ENCODE measurements around the gene CSH1.

CSH1 gene

DNA sequence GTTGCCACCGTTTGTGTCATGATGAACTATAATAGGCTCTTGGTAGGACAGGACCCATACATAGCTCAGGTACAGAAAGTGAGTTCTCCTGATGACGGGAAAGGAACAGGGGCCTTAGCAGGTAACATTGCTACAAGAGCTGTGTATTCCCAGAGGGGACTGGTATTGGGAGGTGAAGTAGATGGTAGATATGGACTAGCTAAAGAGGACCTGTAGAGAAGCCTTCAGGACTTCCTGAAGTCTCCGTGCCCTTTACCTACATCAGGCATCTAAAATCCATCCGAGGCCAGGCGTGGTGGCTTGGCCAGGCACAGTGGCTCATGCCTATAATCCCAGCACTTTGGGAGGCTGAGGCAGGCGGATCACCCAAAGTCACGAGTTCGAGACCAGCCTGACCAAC is 41.2 kb downstream of the CSH1 start:
- no peak for DNase-seq

DNA sequence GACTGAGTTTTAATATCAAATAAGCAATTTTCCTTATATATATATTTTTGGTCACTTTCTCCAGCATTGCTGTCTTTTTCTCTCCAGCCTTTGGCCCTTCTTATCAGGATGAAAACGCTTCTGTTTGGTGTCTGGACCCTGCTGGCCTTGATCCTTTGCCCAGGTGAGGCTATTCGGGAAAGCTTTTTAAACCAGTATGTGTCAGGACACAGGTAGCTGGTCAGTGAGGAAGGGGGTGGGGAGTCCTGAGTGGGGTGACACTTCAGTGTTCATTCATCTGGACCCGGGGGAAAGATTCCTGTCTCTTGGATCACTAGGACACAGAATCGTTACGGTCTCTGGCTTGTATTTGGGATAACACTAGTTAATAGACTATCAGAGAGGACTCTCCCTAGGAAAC is 41.7 kb downstream of the CSH1 start:
- no peak for DNase-seq

DNA sequence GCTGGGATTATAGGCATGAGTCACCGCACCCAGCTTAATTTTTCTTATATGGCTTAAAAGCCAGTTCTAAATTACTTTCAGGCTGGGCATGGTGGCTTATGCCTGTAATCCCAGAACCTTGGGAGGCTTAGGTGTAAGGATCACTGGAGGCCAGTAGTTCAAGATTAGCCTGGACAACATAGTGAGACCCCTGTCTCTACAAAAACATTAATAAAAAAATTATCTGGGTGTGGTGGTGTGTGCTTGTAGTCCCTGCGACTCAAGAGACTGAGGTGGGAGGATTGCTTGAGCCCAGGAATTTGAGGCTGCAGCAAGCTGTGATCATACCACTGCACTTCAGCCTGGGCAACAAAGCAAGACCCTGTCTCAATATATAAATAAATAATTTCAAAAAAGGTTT is 43.1 kb downstream of the CSH1 start:
- no peak for DNase-seq

DNA sequence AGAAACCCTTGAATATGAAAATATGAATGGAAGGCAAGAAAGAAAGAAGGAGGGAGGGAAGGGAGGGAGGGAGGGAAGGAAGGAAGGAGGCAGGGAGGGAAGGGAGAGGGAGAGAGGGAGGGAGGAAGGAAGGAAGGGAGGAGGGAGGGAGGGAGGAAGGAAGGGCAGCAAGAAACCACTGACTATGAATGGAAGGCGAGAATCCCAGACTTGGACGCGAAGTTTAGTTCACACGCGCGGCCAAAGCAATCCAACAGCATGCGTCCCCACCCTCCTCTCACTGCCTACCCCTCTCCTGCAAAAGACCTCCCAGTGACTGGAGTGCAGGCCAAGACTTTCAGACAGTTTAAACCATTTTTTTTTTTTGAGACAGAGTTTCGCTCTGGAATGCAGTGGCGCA is 46.0 kb downstream of the CSH1 start:
- DNase-seq = no peak

DNA sequence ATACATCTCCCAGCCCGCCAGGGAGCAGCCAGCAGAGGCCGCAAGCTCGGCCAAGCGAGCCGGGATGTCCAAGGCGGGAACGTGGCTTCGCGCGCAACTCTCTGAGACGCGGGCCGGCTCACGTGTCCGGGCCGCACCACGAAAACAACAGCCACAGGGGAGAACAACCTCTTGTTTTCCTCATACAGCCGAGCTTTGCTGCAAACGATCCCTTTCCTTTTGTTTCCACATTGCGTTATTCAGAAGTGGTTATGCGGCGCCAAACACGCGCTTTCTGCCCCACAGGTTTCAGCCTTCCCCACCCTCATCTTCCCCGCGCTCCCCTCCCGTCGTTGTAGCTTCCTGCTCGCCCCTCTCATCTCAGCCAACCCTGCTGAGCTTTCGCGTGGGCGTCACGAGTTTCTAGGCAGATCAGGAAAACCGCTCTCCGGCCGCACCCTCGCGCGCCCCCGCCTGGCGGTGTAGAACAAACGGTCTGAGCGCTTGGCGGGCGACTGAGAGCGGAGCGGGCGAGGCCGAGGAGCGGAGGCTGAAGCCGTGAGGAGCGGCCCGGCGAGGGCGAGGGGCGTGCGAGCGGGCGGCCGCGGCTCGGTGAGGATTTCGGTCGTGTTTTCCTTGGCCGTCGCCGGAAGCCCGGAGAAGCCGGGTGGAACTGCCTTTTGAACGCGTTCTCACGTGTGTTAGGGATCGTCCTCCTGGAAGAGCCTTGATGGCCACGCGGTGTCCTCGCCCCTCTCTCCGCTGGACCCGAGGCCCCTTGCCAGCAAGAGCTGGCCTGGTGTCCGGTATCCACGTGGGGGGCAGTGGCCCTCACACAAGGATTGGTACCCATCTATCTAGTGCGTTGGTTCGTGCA is 47.3 kb downstream of the CSH1 start:
- peak; percentile 46 for DNase-seq

DNA sequence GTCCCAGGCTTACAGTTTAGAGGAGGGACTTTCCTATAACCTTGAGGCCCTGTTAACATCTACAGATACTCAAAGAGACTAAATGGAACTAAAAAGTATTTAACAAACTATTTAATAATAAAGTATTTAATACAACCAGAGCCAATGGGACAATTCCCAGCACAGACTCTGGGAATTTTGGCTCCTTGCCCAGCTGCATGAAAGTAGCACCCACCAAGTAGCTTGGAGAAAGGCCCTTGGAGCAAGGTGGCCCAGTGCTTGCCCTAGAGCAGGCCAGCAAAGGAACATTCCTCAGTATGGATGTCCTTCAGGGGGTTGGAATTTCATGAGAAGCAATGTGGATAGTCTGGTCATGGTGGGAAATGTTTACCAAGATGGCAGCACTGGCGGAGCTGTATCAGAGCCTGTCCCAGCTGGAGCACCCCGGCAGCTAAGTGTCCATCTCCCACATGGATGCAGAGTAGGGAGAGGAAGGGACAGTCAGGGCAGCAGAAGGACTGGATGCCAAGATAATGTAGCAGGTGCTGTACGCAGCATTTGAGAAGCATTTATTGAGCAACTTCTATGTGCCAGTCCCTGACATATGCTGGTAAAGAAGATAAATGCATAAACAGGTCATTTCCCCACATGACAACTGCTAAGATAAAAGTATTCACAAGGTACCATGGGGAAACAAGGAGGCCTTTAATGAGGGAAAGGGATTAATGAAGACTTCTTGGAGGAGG is 48.7 kb downstream of the CSH1 start:
- no peak for DNase-seq

DNA sequence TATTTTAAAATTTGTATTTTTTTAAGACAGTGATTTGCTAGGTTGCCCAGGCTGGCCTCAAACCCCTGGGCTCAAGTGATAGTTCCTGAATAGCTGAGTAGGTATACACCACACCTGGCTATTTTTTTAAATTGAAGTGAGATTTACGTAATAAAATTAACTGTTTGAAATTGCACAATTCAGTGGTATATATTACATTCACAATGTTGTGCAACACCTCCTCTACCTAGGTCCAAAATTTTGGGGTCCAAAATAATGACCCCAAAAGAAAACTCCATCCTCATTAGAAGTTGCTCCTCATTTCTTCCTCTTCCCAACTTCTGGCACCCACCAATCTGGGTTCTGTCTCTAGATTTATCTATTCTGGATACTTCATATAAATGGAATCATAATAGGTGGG is 50.9 kb downstream of the CSH1 start:
- DNase-seq = no peak
